Activated CD4-positive, CD25-positive, alpha-beta regulatory T cell treated with anti-CD3 and anti-CD28 coated beads, Interleukin-2, amount 50 U/mL, for 72 hours (primary cell): Measurements from ENCODE around the gene IQGAP2.

Experiments used
- DNase-seq: peaks from one replicate; pipeline ENCODE4 v3.0.0; 2021

IQGAP2 gene

GRCh38 chr5:76479281-76479680 lies 76.2 kb downstream of the IQGAP2 start:
- DNase-seq: no peak

- DNase-seq: no peak
Observed at GRCh38 chr5:76479973-76480667, 77.0 kb downstream of the IQGAP2 start.

- no peak for DNase-seq
Observed at GRCh38 chr5:76482984-76483383, 79.9 kb downstream of the IQGAP2 start.

- no peak for DNase-seq
Observed at GRCh38 chr5:76483433-76483832, 80.3 kb downstream of the IQGAP2 start.

- DNase-seq: no peak
Observed at GRCh38 chr5:76483881-76484280, 80.8 kb downstream of the IQGAP2 start.

DNA sequence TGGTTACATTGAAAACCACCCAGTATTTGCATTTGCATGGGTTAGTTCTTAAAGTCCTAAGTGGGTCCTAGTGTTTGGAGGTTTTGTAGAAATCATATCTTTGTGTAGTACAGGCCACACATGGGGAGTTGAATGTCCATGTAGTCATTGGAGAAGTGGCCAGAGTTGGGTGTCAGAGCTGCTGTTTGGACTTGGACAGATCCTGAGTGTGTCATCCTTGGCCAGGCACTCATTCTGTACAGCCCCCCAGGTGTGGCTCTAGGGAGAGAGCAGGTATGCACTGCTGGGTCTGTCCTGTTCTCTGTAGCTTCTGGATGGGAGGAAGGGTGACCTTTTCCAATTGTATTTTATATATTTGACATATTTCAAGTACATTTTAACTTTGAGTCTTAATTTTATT lies 82.4 kb downstream of the IQGAP2 start:
- no peak for DNase-seq

GRCh38 chr5:76487386-76487785 lies 84.3 kb downstream of the IQGAP2 start:
- DNase-seq: no peak

GRCh38 chr5:76487821-76488220 lies 84.7 kb downstream of the IQGAP2 start:
- no peak for DNase-seq

DNA sequence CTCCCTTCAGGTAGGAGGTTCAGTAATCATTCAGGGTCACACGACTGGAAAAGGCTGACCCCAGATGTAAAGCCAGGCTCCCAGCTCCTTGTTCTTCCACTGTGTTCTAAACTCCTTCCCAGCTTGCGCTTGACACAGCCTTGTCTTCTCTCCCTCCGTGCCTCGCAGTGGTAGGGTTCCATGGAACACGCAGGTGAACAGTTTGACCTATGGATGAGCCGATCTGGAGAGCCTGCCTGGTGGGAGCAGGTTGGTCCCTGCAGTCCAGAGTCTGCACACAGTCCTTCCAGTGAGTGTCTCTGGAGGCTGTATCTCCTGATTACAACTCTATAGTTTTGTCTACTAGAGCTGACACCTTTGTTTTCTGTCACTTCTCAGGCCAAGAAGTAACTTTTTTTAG lies 85.9 kb downstream of the IQGAP2 start:
- no peak for DNase-seq

DNA sequence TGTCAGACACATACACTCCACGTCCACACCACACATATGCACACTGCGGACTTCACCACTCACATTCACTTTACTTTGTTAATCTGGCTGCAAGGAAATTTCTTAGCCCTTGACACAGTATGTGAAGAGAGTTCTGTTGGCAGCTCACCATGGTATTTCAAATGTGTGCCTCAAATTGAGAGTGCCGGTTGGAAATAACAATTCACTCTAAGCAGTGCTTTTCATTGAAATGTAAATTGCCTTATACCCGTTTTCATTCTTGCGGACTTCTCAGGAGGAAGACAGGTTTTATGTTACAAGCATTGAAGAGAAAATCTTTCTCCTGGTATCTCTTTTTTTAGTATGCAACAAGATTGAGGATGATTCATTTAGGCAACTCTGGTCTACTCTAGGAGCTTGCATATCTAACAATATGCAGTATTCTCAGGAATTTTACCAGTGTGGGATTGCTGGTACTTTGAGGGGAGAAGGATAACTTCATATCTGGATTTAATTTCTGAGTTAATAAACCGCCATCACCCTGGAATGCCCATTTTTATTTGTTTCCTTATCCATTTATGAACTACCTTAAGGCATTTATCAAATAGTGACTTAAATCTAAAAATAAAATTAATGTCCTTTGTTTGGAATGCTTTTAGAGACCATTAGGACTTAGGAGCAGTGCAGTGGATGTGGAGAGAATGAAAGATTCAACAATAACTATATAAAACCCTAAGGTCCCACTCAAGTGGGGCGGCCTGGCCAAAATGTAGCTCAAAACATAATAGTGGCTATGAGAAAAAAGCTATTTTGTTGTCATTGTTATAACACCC lies 87.0 kb downstream of the IQGAP2 start:
- no peak for DNase-seq

GRCh38 chr5:76490960-76491359 lies 87.9 kb downstream of the IQGAP2 start:
- DNase-seq: no peak

DNA sequence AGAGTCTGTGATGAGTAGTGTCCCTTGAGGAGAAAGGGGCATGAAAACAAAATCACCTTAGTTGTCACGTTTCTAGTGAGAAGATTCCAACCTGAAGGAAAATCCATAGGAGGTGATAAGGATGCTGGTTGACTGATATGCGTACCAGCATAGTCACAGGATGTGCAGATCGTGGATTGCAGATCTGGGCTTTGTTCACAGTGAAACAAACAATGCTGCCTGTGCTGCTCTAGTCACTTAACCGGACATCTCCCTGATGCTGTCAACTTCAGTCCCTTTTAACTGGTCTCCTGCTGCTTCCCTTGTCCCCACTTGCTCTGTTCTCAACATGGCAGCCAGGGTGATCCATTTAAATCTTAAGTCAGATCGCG lies 89.7 kb downstream of the IQGAP2 start:
- no peak for DNase-seq

GRCh38 chr5:76493190-76493837 lies 90.2 kb downstream of the IQGAP2 start:
- no peak for DNase-seq

- no peak for DNase-seq
Observed at GRCh38 chr5:76494201-76494600, 91.1 kb downstream of the IQGAP2 start.

DNA sequence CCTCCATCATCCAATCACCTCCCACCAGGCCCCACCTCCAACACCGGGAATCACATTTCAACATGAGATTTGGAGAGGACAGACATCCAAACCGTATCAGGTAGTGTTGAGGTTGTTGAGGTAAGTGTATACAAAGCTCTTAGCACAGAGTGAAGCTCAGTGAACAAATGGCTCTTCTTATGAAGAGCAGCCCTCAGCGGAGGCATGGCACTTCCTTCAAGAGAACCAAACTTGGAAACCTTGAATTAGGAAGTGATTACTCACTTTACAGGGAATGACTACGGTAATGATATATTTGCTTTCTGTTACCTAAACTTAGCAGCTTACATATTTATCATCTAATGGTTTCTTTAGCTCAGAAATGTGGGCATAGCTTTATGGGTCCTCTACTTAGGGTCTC lies 92.8 kb downstream of the IQGAP2 start:
- DNase-seq: no peak

GRCh38 chr5:76497065-76497460 lies 94.0 kb downstream of the IQGAP2 start:
- DNase-seq: no peak

- no peak for DNase-seq
Observed at GRCh38 chr5:76497986-76498717, 95.1 kb downstream of the IQGAP2 start.

DNA sequence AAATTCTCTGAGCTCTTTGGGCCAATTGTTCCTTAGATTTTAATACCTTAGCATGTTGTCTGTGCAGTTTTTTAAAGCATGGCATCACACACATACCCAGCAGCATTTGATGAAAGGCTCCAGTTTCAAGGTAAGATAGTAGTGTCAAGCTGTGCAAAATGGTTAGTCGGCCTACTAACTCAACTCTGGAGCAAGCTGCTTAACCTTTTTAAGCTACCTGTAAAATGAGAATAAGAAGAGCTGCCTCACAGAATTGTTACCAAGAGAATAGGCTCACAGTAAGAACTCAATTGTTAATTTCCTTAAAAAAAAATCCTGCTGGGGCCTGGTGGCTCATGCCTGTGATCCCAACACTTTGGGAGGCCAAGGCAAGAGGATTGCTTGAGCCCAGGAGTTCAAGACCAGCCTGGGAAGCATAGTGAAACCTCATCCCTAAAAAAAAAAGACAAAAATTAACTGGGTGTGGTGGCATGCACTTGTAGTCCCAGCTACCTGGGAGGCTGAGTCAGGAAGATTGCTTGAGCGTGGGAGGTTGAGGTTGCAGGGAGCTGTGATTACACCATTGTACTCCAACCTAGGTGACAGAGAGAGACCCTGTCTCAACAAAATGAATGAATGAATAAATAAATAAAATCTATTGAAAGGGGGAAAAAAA lies 96.5 kb downstream of the IQGAP2 start:
- DNase-seq: no peak

- no peak for DNase-seq
Observed at GRCh38 chr5:76500633-76501393, 97.7 kb downstream of the IQGAP2 start.

DNA sequence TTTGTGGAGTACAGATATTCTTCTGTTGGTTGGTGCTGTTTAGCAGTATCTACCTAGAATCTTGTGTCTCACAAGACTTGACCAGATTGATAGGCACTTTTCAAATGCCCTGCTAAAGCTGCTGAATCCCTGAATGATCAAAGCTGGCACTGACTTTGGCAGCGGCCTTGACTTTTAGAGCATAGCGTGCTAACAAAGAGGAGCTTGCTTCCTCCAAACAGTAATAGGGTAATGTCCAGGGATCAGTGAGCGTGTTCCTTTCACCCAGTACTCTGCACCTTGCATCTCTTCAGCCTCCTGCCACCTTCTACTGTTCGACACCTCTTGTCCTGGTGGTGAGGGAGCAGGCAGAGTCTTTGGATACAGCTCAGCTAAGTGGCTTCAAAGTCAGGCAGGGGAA lies 100.8 kb downstream of the IQGAP2 start:
- DNase-seq: no peak

GRCh38 chr5:76504901-76505564 lies 101.9 kb downstream of the IQGAP2 start:
- DNase-seq: no peak
